Epithelial cell of esophagus (primary cell): Measurements from ENCODE around the gene HHIP.

Experiments used
- DNase-seq: peaks from one replicate; pipeline ENCODE4 v3.0.0; 2010; ENCODE audit warnings: low read depth
- H3K4me3 ChIP-seq: 2 replicates; pipeline ENCODE4 v1.5.1; 2011; ENCODE audit warnings: mild to moderate bottlenecking, low read length, control low read depth
- CTCF ChIP-seq: IDR thresholded peaks from 2 replicates; pipeline ENCODE4 v1.5.1; 2011; ENCODE audit warnings: low read depth, mild to moderate bottlenecking, low read length, control low read depth, inconsistent platforms; ENCODE audit not compliant: insufficient read depth; ENCODE audit errors: missing control alignments

The HHIP gene

GRCh38 chr4:144712775-144713174, 66.8 kb downstream of the HHIP start:
- H3K4me3 ChIP-seq, result no peak overlapping the region
- no peak for DNase-seq
- no peak for TF ChIP-seq CTCF

- TF ChIP-seq CTCF, result no peak
- DNase-seq, result peak; percentile 68
- no peak overlapping the region for H3K4me3 ChIP-seq
Measured at GRCh38 chr4:144714166-144714565, 68.2 kb downstream of the HHIP start.

DNA sequence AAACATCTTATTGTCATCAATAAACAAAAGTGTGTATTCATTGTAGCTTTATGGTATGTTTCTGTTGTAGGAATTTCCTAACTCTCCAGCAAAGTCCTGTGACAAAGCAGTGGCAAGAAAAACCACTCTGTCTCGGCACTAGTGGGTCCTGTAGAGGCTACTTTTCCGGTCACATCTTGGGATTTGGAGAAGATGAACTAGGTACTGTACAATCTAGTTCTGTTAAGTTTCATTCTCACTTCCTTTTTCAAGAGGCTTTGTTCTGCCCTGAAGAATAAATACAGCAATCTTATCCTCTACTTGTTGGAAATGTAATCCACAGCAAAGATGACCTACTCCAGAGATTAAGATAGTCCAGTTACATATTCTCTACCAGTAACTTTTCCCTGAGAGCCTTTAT, 69.3 kb downstream of the HHIP start:
- H3K4me3 ChIP-seq, result no peak overlapping the region
- no peak for DNase-seq
- TF ChIP-seq CTCF, result no peak

DNA sequence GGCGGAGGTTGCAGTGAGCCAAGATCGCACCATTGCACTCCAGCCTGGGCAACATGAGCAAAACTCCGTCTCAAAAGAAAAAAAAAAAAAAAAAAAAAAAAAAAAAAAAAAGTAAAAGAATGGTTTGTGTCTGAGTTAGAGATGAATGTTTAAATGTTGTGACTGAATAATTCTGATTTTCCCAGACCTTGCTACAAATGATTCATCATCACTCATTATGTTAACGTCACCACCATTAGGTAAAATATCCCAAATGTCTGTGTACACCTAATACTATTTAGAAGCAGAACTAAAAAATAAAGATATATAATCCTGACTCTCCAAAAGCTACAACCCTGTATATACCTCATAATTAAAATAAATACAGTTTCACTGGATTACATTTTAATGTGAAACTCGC, 70.8 kb downstream of the HHIP start:
- no peak overlapping the region for H3K4me3 ChIP-seq
- TF ChIP-seq CTCF, result no peak
- DNase-seq, result peak; percentile 71

GRCh38 chr4:144718958-144719512, 73.1 kb downstream of the HHIP start:
- no peak overlapping the region for H3K4me3 ChIP-seq
- DNase-seq, result no peak
- TF ChIP-seq CTCF, result no peak

- DNase-seq, result no peak
- no peak for TF ChIP-seq CTCF
- H3K4me3 ChIP-seq, result no peak overlapping the region
Measured at GRCh38 chr4:144720491-144720890, 74.5 kb downstream of the HHIP start.

DNA sequence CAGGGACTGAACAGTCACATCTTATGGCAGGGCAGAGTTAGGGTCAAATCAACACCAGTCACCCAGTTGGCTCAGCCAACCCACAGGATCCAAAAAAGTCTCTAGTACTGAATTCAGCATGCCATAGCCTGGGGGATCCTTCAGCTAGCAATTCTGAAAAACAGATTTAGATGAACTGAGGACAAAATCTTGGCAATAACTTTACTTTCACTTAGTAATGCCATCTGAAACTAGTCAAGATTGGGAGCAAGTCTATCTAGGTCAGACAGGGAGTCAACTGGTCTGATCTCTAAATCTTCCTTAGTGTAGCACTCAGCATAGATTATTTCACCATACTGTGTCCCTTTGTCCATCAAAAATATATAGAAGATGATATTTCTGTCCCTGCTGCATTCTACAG, 76.0 kb downstream of the HHIP start:
- no peak for DNase-seq
- no peak for TF ChIP-seq CTCF
- H3K4me3 ChIP-seq, result no peak overlapping the region
